Measurements from ENCODE around the gene TAAR2.
"Not testable (repeated sequence)": the region's sequence is repeated elsewhere in the genome, so short reads cannot be mapped to it uniquely, and the experiment has no call there.

TAAR2 gene

GRCh38 chr6:132612449-132613108 lies 11.5 kb downstream of the TAAR2 start:
- DNase-seq = no peak

- no peak for DNase-seq
Observed at GRCh38 chr6:132611616-132612015, 12.5 kb downstream of the TAAR2 start.

- DNase-seq = no peak
Observed at GRCh38 chr6:132607544-132608233, 16.4 kb downstream of the TAAR2 start.

GRCh38 chr6:132604635-132605152 lies 19.4 kb downstream of the TAAR2 start:
- no peak for DNase-seq

GRCh38 chr6:132600900-132601299 lies 23.2 kb downstream of the TAAR2 start:
- DNase-seq = not testable (repeated sequence)

- DNase-seq = peak; percentile 9
Observed at GRCh38 chr6:132598473-132598872, 25.6 kb downstream of the TAAR2 start.

GRCh38 chr6:132596201-132596600 lies 27.9 kb downstream of the TAAR2 start:
- no peak for DNase-seq

GRCh38 chr6:132592855-132593254 lies 31.2 kb downstream of the TAAR2 start:
- DNase-seq = no peak

GRCh38 chr6:132590362-132590761 lies 33.7 kb downstream of the TAAR2 start:
- DNase-seq = no peak

- DNase-seq = no peak
Observed at GRCh38 chr6:132589454-132589853, 34.6 kb downstream of the TAAR2 start, which contains the start of gene TAAR5. TAAR5 (minus strand) TSS chr6:132589741; CDS start chr6:132589686, 55 bp downstream.

GRCh38 chr6:132587424-132587823 lies 36.7 kb downstream of the TAAR2 start:
- DNase-seq = no peak

- no peak for DNase-seq
Observed at GRCh38 chr6:132584698-132585097, 39.4 kb downstream of the TAAR2 start.

- no peak for DNase-seq
Observed at GRCh38 chr6:132571774-132572173, 52.3 kb downstream of the TAAR2 start.

GRCh38 chr6:132570221-132570777 lies 53.8 kb downstream of the TAAR2 start, which contains the start of gene TAAR6:
TAAR6 (plus strand) TSS chr6:132570322; CDS start chr6:132570322, 0 bp downstream.
- DNase-seq = no peak

- DNase-seq = no peak
Observed at GRCh38 chr6:132569170-132569569, 54.9 kb downstream of the TAAR2 start.

GRCh38 chr6:132568611-132569010 lies 55.5 kb downstream of the TAAR2 start:
- DNase-seq = no peak

GRCh38 chr6:132567566-132567965 lies 56.5 kb downstream of the TAAR2 start:
- DNase-seq = no peak
